Glomerular visceral epithelial cell (primary cell): ENCODE results near the gene HDAC4.

Experiments used
- DNase-seq: peaks from one replicate; pipeline ENCODE4 v3.0.0-alpha.2; 2016; ENCODE audit errors: extremely low spot score

Gene HDAC4

GRCh38 chr2:239109041-239109927 is 291.5 kb downstream of the HDAC4 start:
- DNase-seq = peak; percentile 40

GRCh38 chr2:239108459-239108858 is 292.4 kb downstream of the HDAC4 start:
- DNase-seq = no peak

DNA sequence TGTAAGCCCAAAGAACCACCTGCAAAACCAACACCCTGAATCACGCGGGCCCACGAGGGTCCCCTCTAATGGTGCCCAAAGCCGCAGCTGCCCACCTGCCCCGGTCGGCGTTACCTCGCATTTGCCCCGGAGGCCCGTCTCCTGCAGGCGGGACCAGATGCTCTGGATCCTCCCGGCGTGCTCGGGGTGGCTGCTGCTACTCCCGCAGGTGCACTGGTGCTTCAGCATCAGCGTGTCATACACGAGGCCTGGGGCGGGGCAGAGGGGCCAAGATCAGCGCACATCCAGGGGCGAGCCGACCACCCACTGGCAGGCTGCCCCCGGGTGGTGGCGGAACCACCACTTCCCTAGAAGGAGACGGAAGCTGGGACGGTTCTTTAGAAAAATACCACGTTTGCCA is 292.9 kb downstream of the HDAC4 start:
- no peak for DNase-seq

GRCh38 chr2:239106966-239107365 is 293.9 kb downstream of the HDAC4 start:
- DNase-seq = no peak

DNA sequence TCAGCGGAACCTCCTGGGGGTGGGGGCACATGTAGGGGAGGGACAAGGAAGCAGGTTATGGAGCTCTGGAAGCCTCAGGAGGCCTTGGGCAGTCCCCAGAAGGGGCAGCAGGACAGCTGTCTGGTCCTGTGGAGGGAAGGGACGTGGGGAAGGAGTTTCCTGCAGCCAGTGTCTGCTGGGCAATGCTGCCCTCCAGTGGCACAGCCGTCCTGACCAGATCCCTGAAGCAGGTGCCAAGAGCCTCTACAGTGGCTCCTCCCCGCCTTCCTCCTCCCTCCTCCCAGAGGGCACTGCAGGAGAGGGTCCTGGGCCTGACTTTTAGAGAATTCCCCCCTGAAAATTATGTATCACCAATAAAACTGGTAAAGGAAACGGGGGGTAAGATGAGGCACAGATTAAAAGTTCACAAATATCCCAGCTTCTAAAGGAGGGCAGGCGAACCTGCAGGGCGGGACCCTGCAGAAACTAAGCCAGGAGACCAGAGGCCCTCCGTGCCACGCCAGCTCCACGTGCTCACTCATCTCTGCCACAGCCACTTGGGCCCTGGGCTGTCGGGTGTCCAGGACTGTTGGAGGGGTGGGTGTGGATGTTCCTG is 294.4 kb downstream of the HDAC4 start:
- DNase-seq = peak; percentile 65

DNA sequence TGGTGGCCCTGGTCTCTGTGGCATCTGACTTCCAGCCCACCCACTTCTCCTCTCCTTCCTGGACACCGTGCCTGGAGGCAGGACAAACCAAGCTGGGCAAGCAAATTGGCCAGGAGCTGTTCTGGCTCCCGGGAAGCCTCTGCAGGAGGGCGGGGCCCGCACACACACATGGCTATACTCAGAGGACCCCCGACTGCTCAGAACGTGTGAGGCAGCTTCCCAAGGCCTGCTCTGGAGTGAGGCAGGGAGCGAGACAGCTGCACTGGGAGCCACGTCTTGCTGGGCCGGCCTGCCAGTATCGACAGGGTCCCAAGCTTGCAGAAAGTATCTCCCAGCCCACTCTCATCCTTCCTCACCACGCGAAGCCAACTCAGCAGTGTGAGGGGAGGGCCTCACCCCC is 295.6 kb downstream of the HDAC4 start:
- DNase-seq = no peak

- DNase-seq = no peak
Observed at GRCh38 chr2:239104800-239105199, 296.0 kb downstream of the HDAC4 start.

- DNase-seq = no peak
Observed at GRCh38 chr2:239103125-239104098, 297.4 kb downstream of the HDAC4 start.

GRCh38 chr2:239102266-239102665 is 298.6 kb downstream of the HDAC4 start:
- no peak for DNase-seq

- DNase-seq = no peak
Observed at GRCh38 chr2:239101807-239102206, 299.0 kb downstream of the HDAC4 start.

GRCh38 chr2:239101071-239101470 is 299.7 kb downstream of the HDAC4 start:
- DNase-seq = no peak

DNA sequence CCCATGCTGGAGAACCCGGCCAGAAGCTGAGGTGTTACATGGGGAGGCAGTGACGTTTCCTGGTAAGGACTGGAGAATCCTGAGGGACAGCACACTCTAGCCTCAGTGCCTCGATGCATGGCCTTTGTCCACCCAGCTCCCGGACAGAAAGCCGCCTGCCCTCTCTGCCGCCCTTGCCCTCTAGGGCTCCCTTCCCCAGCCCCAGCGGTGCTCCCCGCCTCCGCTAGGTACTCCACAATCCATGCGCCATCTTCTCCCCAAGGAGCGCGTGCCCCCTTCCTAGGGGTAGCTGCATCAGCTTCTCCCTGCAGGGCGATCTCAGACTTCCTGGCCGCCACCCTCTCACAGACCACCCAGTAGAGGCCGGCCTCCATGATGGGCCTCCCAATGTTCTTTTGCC is 301.3 kb downstream of the HDAC4 start:
- DNase-seq = no peak

DNA sequence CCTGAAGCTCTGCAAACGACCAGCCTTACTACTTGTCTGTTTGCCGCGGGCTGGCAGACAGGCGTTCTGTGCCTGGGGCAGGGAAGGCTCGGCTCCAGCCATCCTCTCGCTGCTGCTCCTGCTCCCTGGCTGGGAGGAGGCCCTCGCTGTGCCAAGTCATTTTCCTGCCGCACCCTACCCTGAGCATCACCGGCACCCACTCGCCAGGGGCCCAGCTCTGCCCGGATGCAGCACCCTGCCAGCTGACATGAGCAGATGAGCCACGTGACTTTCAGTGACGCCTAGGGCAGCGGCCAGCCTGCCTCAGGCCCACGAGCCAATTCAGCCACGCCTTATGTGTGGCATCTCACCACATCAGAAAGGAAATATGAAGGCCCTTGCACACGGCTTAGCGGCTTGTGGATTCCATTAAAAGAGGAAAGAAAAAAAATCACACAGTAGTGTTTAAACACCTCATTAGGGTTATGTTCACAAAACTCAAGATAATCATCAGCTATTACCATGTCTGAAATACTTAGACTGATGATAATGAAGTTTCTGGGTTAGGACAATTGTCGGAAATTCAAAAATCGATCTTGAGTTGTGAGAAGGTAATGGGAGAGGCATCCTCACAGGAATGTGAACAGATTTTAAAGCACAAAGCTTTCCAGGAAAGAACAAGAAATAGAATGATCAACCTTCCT is 302.4 kb downstream of the HDAC4 start:
- DNase-seq = no peak

DNA sequence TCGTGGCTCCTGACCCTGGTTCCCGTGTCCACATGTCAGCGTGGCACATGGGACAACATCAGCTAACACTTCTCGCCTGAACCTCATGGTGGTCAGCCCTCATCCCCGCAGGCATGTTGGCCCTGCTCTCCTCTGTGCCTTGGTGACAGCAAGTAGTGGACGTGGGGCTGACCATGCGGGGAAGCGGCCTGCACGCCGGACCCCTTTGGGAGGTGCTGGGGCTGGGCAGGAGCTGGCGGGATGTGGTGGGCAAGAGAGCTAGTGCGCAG is 303.5 kb downstream of the HDAC4 start:
- no peak for DNase-seq

GRCh38 chr2:239096676-239097427 is 304.0 kb downstream of the HDAC4 start:
- no peak for DNase-seq

- DNase-seq = no peak
Observed at GRCh38 chr2:239095460-239096081, 305.2 kb downstream of the HDAC4 start.

- DNase-seq = no peak
Observed at GRCh38 chr2:239094867-239095266, 306.0 kb downstream of the HDAC4 start.

GRCh38 chr2:239093952-239094351 is 306.9 kb downstream of the HDAC4 start:
- no peak for DNase-seq

GRCh38 chr2:239093542-239093941 is 307.3 kb downstream of the HDAC4 start:
- no peak for DNase-seq

DNA sequence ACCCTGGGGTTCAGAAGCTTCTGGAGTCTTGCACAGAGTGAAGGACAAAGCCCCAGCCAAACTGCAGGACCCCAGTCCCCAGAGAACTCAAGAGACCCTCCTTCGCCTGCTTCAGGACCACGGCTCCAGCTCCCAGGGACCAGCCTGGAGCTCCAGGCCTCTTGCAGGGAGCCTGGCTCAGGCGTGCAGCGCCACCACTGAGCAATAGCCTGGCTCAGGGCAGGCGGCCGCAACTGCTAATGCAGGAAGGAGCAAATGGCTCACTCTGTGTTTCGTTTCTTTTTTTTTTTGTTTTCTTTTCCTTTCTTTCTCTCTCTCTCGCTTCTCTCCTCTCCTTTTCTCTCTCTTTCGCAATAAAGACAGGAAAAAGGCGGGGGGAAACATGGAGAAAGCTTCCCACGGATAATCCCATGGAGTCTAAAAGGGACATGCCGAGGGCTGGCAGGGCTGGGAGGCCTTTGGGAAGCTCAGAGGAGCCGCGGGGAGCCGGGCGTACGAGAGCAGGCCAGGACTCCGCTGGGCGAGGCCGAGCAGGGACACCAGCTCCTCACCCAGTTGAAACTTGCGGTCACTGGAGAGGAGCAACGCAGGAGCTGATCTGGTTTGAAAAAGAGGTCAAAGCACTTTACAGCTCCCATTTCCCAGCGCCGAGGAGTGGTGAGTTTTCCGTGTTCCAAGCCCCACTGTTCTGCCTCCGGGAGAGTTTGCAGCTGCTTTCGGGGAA is 308.1 kb downstream of the HDAC4 start:
- DNase-seq = no peak
